Effector memory CD4-positive, alpha-beta T cell (primary cell): Measurements from ENCODE around the gene BGN.

ENCODE experiments used
- DNase-seq, 3 donors: peaks; one replicate each; pipeline ENCODE4 v3.0.0-alpha.2; 2020
- H3K27ac ChIP-seq: 2 replicates; pipeline ENCODE4 v1.7.0; 2013; ENCODE audit warnings: mild to moderate bottlenecking, low read length, moderate library complexity; ENCODE audit not compliant: insufficient read depth, poor library complexity, severe bottlenecking
- H3K27me3 ChIP-seq: replicated peaks from 2 replicates; pipeline ENCODE4 v1.7.0; 2013; ENCODE audit warnings: mild to moderate bottlenecking, low read length; ENCODE audit not compliant: insufficient read depth, control insufficient read depth, poor library complexity, severe bottlenecking
- H3K36me3 ChIP-seq: 2 replicates; pipeline ENCODE4 v1.7.0; 2013; ENCODE audit warnings: mild to moderate bottlenecking, low read length, moderate library complexity; ENCODE audit not compliant: control insufficient read depth, insufficient read depth
- H3K4me1 ChIP-seq: 2 replicates; pipeline ENCODE4 v1.7.0; 2013; ENCODE audit warnings: low read length, mild to moderate bottlenecking; ENCODE audit not compliant: control insufficient read depth, insufficient read depth, poor library complexity, severe bottlenecking
- H3K4me3 ChIP-seq: 2 replicates; pipeline ENCODE4 v1.7.0; 2013; ENCODE audit warnings: low read length, low read depth, mild to moderate bottlenecking; ENCODE audit not compliant: insufficient read depth, poor library complexity, severe bottlenecking
- H3K9me3 ChIP-seq: 2 replicates; pipeline ENCODE4 v1.7.0; 2013; ENCODE audit warnings: mild to moderate bottlenecking, low read length, moderate library complexity; ENCODE audit not compliant: control insufficient read depth

Gene BGN

GRCh38 chrX:153538424-153538823 lies 43.6 kb downstream of the BGN start:
- Histone ChIP-seq H3K4me1 (no peaks in the 10 kb centered on the region), H3K27ac (no peak overlapping the region), H3K4me3 (no peak overlapping the region), H3K9me3 (no peaks in the 10 kb centered on the region), H3K27me3 (no peaks in the 10 kb centered on the region), H3K36me3 (no peaks in the 10 kb centered on the region)
- no peak for DNase-seq

- Histone ChIP-seq H3K27me3 (no peaks in the 10 kb centered on the region), H3K9me3 (no peaks in the 10 kb centered on the region), H3K27ac (no peak overlapping the region), H3K4me1 (no peaks in the 10 kb centered on the region), H3K4me3 (no peak overlapping the region), H3K36me3 (no peaks in the 10 kb centered on the region)
- peak; percentile 16 to 27 (median 19) for DNase-seq
Measured at GRCh38 chrX:153539171-153539978, 44.6 kb downstream of the BGN start.

- DNase-seq = no peak
- Histone ChIP-seq H3K4me1 (no peaks in the 10 kb centered on the region), H3K27me3 (no peaks in the 10 kb centered on the region), H3K9me3 (no peaks in the 10 kb centered on the region), H3K36me3 (no peaks in the 10 kb centered on the region), H3K27ac (no peak overlapping the region), H3K4me3 (no peak overlapping the region)
Measured at GRCh38 chrX:153539979-153540358, 45.2 kb downstream of the BGN start.

GRCh38 chrX:153544727-153545126 lies 49.9 kb downstream of the BGN start:
- DNase-seq = no peak
- Histone ChIP-seq H3K9me3 (no peaks in the 10 kb centered on the region), H3K36me3 (no peaks in the 10 kb centered on the region)

GRCh38 chrX:153546386-153546785 lies 51.6 kb downstream of the BGN start:
- DNase-seq = no peak
- Histone ChIP-seq H3K9me3 (no peaks in the 10 kb centered on the region), H3K4me1 (no peaks in the 10 kb centered on the region)

More at GRCh38 chrX:153544727-153545126, 49.9 kb downstream of the BGN start:
- Histone ChIP-seq H3K27me3 (no peaks in the 10 kb centered on the region), H3K4me3 (no peak overlapping the region), H3K4me1 (no peaks in the 10 kb centered on the region), H3K27ac (no peak overlapping the region)

GRCh38 chrX:153547195-153547594 lies 52.4 kb downstream of the BGN start:
- no peak for DNase-seq
- H3K4me3 ChIP-seq = no peak overlapping the region
- no peak overlapping the region for H3K27ac ChIP-seq
- no peaks in the 10 kb centered on the region for H3K36me3 ChIP-seq
- no peaks in the 10 kb centered on the region for H3K27me3 ChIP-seq
- no peaks in the 10 kb centered on the region for H3K9me3 ChIP-seq
- H3K4me1 ChIP-seq = no peaks in the 10 kb centered on the region

More at GRCh38 chrX:153546386-153546785, 51.6 kb downstream of the BGN start:
- H3K36me3 ChIP-seq = no peaks in the 10 kb centered on the region
- H3K27me3 ChIP-seq = no peaks in the 10 kb centered on the region
- H3K27ac ChIP-seq = no peak overlapping the region
- no peak overlapping the region for H3K4me3 ChIP-seq

- H3K4me1 ChIP-seq = no peaks in the 10 kb centered on the region
- H3K36me3 ChIP-seq = no peaks in the 10 kb centered on the region
- H3K27ac ChIP-seq = no peak overlapping the region
- H3K27me3 ChIP-seq = no peaks in the 10 kb centered on the region
- no peaks in the 10 kb centered on the region for H3K9me3 ChIP-seq
- H3K4me3 ChIP-seq = no peak overlapping the region
- no peak for DNase-seq
Measured at GRCh38 chrX:153549231-153549630, 54.5 kb downstream of the BGN start.

GRCh38 chrX:153549807-153550206 lies 55.0 kb downstream of the BGN start:
- H3K27ac ChIP-seq = no peak overlapping the region
- H3K9me3 ChIP-seq = no peaks in the 10 kb centered on the region
- no peak for DNase-seq
- no peaks in the 10 kb centered on the region for H3K27me3 ChIP-seq
- H3K4me3 ChIP-seq = no peak overlapping the region
- no peaks in the 10 kb centered on the region for H3K36me3 ChIP-seq
- no peaks in the 10 kb centered on the region for H3K4me1 ChIP-seq

GRCh38 chrX:153551135-153551534 lies 56.4 kb downstream of the BGN start:
- no peaks in the 10 kb centered on the region for H3K27me3 ChIP-seq
- DNase-seq = no peak

GRCh38 chrX:153554519-153555167 lies 59.9 kb downstream of the BGN start:
- no peak overlapping the region for H3K4me3 ChIP-seq
- peak; percentile 1 to 35 (median 17) for DNase-seq

More at GRCh38 chrX:153551135-153551534, 56.4 kb downstream of the BGN start:
- Histone ChIP-seq H3K4me3 (no peak overlapping the region), H3K27ac (no peak overlapping the region), H3K36me3 (no peaks in the 10 kb centered on the region), H3K4me1 (no peaks in the 10 kb centered on the region), H3K9me3 (no peaks in the 10 kb centered on the region)

More at GRCh38 chrX:153554519-153555167, 59.9 kb downstream of the BGN start:
- no peak overlapping the region for H3K27ac ChIP-seq
- H3K9me3 ChIP-seq = no peaks in the 10 kb centered on the region
- no peaks in the 10 kb centered on the region for H3K27me3 ChIP-seq
- no peaks in the 10 kb centered on the region for H3K36me3 ChIP-seq
- H3K4me1 ChIP-seq = no peaks in the 10 kb centered on the region
